KBM-7 (cell line): ENCODE results near the gene MICAL1.
A peak's percentile ranks its signal among the peaks of the same experiment; 100 is the strongest.
"Not testable (repeated sequence)": the region's sequence is repeated elsewhere in the genome, so short reads cannot be mapped to it uniquely, and the experiment has no call there.

Experiments used
- DNase-seq: peaks from one replicate; pipeline ENCODE4 v3.0.0-alpha.2; 2015
- in situ Hi-C: fragments of 300-500 bp; cut with MboI; formaldehyde crosslinking; loops from 2 replicates; pipeline ENCODE4 v1.14.3; 2020; ENCODE audit warnings: low sequenced_read_pairs, low pct_unique_long_range_greater_than_20kb, mixed read lengths

The MICAL1 gene

DNA sequence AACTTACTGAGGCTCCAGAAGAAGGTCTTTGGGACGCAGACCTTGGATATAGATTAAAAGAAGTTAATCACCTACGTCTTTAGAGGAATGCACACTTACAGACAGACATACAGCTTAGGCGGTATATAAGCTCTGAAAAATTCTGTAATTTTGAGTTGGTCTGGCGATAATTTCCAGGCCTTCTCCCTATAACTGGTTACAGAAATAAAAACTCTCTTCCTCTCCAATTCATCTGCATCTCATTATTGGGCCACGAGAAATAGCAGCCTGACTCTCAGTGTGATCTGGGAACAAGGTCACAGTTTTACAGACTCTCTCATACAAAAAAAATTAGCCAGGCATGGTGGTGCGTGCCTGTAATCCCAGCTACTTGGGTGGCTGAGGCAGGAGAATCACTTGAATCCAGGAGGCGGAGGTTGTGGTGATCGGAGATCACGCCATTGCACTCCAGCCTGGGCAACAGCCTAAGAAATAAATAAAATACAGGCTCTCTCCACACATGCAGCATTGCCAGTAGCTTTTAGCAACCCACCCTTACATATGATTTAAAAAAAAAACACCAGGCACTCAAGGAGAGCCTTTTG lies 22.7 kb upstream of the MICAL1 start:
- DNase-seq, result no peak
- in situ Hi-C loops, result no loop called here

GRCh38 chr6:109477725-109478124 lies 22.2 kb upstream of the MICAL1 start:
- DNase-seq, result no peak
- in situ Hi-C loops, result no loop called here

DNA sequence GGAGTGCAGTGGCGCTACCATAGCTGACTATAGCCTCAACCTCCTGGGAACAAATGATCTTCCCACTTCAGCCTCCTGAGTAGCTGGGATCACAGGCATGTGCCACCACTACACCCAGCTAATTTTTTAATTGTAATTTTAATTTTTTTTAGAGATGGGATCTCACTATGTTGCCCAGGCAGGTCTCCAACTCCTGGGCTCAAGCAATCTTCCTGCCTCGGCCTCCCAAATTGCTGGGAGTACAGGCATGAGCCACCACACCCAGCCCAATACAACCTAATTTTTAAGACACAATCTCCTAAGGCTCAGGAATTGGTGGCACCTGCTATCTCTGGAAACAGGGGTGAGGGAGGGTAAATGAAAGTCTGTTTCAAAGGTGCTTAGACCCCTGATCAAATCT lies 21.6 kb upstream of the MICAL1 start:
- DNase-seq, result no peak
- in situ Hi-C loops, result no loop called here

DNA sequence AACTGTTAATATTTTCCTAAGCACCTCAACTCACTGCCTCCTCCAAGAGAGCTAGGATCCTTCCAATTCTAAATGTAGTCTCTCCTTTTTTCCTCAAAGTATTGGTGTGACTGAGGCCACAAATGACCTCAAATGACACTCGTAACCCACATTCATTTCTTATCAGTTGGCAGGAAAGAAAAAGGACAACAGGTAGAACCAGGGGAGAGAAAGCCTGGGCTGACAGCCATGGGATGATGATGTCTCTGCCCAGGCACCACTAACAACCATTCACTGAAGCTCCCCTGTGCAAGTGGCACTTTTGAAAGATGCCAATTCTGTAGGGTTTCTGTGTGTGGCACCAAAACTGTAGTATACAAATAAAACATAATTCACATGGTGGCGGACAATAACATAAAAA lies 20.1 kb upstream of the MICAL1 start:
- in situ Hi-C loops, result no loop called here
- DNase-seq, result no peak

- no peak for DNase-seq
- in situ Hi-C loops, result no loop called here
Measured at GRCh38 chr6:109474995-109475394, 19.4 kb upstream of the MICAL1 start.

GRCh38 chr6:109473120-109473519 lies 17.5 kb upstream of the MICAL1 start:
- in situ Hi-C loops, result no loop called here
- DNase-seq, result no peak

DNA sequence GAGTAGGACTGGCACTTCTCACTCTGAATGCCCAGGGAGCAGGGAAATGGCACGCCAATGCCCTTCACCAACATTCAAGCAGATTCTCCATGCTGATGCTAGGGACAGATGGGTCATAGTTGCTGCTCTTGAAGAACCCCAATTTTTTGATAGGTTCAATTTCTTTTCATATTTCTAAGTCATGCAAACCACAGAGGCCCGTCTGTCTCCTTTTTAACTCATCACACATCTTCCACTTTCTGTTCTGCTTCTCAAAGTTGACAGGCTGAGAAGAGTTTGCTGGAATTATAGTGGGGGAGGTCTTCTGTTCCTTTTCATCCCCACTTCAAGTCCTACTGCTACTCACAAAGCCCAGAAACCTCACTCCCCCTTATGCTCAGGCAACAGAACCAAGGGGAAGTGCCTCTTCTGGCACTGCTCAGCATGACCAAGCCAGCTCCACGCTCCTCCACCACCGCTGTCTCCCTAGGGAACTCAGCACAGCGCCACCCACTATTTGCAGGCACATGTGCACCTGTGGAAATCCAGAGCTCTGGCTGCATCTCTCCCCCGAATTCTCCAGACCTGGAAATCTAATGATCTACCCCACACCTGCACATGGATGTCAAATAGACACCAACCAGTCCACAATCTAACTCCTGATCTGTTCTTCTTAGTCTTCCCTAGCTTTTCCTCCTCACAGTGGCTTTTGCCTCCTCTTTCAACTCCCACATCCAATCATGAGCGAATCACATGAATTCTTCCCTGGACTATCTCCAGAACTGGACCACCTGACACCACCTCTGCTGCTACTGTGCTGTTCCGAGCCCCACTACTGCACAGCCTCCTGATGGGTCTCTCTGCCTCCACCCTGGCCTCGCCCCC lies 16.8 kb upstream of the MICAL1 start:
- in situ Hi-C loops, result no loop called here
- no peak for DNase-seq

GRCh38 chr6:109471105-109471810 lies 15.7 kb upstream of the MICAL1 start:
- no peak for DNase-seq
- in situ Hi-C loops, result no loop called here

DNA sequence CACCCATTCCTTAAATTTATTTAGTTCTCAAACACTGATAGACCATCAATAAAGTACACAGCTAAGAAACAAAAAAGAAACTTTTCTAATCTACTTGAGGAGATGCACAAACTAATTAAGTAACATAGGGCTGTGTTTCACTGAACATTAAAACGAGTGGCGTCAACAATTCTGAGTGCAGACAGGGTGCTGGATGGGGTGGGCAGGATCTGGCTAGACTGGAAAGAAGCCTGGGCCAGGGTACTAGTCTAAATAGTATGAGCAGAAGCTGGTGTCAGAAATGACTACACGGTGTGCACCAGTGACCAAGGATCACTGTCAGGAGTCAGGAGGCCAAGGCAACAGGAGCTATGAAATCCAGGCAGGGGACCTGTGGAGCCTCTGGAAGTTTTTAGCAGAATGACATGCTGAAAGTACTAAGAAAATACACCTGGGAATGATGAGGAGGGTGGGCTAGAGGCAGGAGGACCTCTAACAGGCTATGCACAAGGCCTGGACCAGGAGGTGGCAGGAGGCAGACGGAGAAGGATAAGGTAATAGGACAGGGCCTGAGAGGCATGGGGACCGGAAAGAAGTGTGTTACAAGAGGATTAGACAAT lies 14.1 kb upstream of the MICAL1 start:
- in situ Hi-C loops, result no loop called here
- no peak for DNase-seq

DNA sequence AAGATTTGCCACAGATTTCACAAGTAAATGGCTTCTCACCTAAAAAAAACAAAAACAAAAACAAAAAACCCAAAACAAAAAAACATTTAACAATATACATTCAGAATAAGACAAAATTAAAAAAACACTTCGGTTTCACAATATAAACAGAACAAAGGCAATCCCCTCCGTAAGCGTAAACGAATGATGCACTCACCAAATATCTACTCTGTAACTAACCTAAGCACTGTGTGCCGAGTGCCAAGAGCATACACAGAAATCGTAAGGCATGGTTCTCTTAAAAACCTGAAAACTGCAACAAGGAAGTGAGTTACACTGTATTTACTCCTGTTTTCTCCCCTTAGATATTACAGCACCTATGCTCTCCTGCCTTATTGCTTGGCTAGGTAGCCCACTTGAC lies 12.1 kb upstream of the MICAL1 start:
- in situ Hi-C loops, result no loop called here
- no peak for DNase-seq

DNA sequence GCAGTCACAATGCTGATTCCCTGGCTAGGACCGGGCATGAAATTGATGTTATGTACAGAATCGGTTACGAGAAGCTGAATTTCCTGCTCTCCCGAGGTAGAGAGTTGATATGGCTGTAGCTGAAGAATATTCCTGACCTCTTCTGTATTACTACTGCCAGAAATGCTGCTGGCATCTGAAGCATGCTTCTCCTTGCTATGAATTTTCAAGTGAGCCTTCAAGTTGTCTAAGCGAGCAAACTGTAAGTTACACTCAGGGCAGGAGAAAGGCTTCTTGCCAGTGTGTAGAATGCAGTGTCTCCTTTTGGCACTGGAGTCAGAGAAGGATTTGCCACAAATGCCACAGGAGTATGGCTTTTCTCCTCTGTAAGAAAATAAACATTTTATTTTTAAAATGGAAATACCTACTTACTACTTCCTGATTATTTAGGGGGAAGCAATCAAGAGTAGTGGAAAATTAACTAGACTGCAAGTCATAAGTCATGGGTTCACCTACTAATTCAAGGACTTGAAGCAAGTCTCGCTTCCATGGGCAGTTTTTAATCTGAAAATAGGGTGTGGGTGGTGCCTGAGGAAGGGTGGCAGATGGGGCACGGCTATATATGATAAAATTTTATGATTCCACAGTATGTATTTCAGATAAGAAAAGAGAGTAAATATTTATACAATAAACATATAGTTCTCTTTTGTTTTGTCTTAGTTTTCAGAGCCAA lies 10.8 kb upstream of the MICAL1 start:
- no peak for DNase-seq
- in situ Hi-C loops, result no loop called here

DNA sequence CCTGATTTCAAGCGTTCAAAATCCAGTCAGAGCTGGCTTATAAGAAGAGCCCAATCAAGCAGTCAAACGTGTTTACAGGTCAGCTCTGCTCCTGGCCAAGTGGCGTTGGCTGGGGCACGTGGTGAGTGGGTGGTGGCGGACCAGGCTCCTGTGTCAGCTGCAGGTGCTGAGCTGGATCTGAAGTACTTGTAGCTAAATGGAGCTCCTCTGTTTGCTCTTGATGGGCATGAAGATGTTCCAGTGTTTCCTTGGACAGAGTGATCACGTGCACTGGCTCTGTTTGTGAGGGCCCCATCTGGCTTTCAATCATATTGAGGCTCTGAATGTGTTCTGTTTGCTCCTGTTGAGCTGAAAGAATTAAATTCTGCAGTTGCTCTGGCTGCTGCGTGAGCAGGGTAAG lies 10.2 kb upstream of the MICAL1 start:
- no peak for DNase-seq
- in situ Hi-C loops, result no loop called here

GRCh38 chr6:109461733-109462526 lies 6.4 kb upstream of the MICAL1 start:
- DNase-seq, result no peak
- in situ Hi-C loops, result no loop called here

DNA sequence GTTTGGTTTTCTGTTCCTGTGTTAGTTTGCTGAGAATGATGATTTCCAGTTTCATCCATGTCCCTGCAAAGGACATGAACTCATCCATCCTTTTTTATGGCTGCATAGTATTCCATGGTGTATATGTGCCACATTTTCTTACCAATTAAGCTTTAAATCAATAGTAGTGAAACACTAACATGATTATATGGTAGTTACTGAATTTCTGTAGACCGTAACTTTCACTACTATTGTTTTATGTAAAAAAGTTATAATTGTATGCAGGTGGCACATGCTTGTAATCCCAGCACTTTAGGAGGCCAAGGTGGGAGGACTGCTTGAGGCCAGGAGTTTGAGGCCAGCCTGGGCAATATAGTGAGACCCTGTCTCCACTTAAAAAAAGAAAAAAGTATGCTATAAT lies 5.6 kb upstream of the MICAL1 start:
- in situ Hi-C loops, DNase-seq: not testable (repeated sequence)

DNA sequence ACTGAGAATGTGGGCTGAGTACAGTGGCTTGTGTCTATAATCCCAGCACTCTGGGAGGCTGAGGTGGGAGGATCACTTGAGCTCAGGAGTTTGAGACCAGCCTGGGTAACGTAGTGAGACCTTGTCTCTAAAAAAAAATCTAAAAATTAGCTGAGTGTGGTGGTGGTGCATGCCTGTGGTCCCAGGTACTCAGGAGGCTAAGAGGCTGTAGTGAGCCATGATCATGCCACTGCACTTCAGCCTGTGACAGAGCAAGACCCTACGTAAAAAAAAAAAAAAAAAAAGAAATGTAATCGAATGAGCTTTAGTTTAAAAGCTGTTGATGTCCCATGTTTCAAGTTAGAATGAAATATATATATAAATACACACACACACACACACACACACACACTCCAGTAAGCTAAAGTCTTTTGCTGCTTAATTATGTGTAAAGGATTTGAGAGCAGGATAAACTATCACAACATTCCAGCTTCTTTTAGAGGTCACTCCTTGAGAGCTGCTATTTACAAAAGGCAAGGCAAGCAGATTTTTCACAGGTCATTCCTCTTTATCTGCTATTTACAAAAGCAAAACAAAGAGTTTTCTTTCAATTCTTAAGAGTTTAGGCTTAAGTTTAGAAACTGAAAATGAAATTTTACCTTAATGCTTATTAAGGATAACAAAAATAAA lies 4.7 kb upstream of the MICAL1 start:
- in situ Hi-C loops, result no loop called here

DNA sequence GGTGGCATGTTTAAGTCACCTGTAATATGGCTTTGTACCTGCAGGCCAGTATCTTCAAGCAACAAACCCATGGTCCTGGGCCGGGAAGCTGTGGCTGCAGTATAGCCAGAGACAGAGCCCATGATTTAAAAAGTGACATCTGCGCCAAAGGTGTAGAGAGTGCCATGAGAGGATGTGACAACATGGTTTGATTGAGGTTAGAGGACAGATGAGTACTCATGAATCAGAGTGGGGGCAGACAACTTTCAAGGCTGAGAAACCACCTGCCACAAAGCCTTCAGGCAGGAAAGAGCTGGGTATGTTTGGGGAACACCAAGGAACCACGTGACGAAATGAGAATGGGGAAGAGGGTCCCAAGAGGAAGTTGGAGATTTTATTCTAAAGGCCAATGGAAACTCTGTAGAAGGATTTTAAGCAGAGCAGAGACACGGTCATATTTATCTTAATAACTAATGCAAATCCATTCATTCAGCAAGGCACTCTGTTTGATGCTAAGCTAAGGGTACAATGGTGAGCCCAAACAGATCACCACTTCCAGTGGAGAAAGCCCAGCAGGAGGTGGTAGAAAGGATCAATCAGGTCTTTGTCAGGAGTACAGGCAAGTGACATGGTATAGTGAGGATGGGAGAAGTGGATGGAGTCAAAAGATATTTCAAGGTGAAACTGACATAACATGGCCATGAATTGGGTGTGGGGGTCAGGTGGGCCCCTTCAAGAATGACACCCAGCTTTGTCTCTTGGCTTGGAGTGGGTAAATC lies 3.4 kb upstream of the MICAL1 start:
- in situ Hi-C loops, result no loop called here
- peak; percentile 70 for DNase-seq

More for the DNA sequence above, 4.7 kb upstream of the MICAL1 start:
- no peak for DNase-seq

DNA sequence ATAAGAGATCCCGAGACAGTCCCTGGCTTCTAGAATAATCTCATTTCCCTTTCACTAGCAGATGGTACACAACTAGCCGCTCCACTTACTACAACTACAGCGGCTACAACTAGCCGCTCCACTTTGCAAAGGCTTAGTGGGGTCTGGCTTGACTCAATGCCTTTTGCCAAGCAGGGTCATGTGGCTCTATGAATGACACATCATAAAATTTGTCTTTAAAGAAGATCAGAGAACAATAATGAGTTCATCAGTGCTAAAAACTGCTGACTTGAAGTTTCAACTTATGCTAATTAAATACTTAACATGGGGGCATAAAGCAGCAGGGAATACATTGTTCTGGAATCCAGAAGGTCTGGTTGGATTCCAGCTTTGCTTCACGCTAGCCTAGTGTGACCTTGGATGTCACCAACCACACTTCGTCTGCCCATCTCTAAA lies 2.0 kb upstream of the MICAL1 start:
- DNase-seq, result no peak
- in situ Hi-C loops, result no loop called here
